ENCODE results near the gene LZTR1. TPM values are rescaled to one million over a fixed set of nuclear protein-coding genes. Genes with fewer than 3 reads are reported as not detected.

LZTR1 gene
- total RNA-seq, 1 experiment from 2014 or later, result 54.3 TPM

GRCh38 chr22:20943104-20943933, 38.8 kb upstream of the LZTR1 start:
- no TSS peak for BruUV-seq (replicated peaks)
- Histone ChIP-seq H3K9me3 (ENCODE audit: low read depth, low read length, poor library complexity, severe bottlenecking) (no peaks in the 10 kb centered on the region), H3K27ac (ENCODE audit: low read depth, low read length, poor library complexity, severe bottlenecking) (no peak overlapping the region), H3K36me3 (ENCODE audit: insufficient read depth, low read length, poor library complexity, severe bottlenecking) (peaks cover 6% of the 10 kb centered on the region), H3K4me3 (ENCODE audit: low read depth, low read length, poor library complexity, severe bottlenecking) (no peak overlapping the region), H3K27me3 (replicated peaks; ENCODE audit: insufficient read depth, low read depth, low read length, poor library complexity) (no peaks in the 10 kb centered on the region), H3K4me1 (ENCODE audit: insufficient read depth, low read length, poor library complexity, severe bottlenecking) (peaks cover 4% of the 10 kb centered on the region)
- TF ChIP-seq CTCF (conservative IDR thresholded peaks at IDR 0.05; ENCODE audit: low read depth, low read length), result no peak
- no peak for TF ChIP-seq EZH2 (IDR thresholded peaks at IDR 0.05; ENCODE audit: borderline replicate concordance, low read depth, low read length, poor library complexity, severe bottlenecking)
- DNase-seq (ENCODE audit: low spot score), result no peak
- POLR2A ChIA-PET (ENCODE audit: low non-redundant PET), result interaction anchor here (0.6 kb wide), 1 partner anchor 15 kb away, joined by 9 read pairs; no protein-coding TSS in a partner anchor
- CTCF ChIA-PET, result no interaction called here
- intact Hi-C loops (cut with micrococcal nuclease; ENCODE audit: unreplicated experiment), result loop anchor here (10.0 kb wide), 2 partner anchors 59 to 139 kb away; no protein-coding TSS in a partner anchor

- POLR2A ChIA-PET (ENCODE audit: low non-redundant PET), result interaction anchor here (0.6 kb wide), 1 partner anchor 14 kb away, joined by 9 read pairs; no protein-coding TSS in a partner anchor
- CTCF ChIA-PET, result no interaction called here
- no peak for TF ChIP-seq EZH2 (IDR thresholded peaks at IDR 0.05; ENCODE audit: borderline replicate concordance, low read depth, low read length, poor library complexity, severe bottlenecking)
- no peak for TF ChIP-seq CTCF (conservative IDR thresholded peaks at IDR 0.05; ENCODE audit: low read depth, low read length)
- H3K4me3 ChIP-seq (ENCODE audit: low read depth, low read length, poor library complexity, severe bottlenecking), result no peak overlapping the region
- peaks cover 6% of the 10 kb centered on the region for H3K36me3 ChIP-seq (ENCODE audit: insufficient read depth, low read length, poor library complexity, severe bottlenecking)
- no peak overlapping the region for H3K27ac ChIP-seq (ENCODE audit: low read depth, low read length, poor library complexity, severe bottlenecking)
- no peaks in the 10 kb centered on the region for H3K4me1 ChIP-seq (ENCODE audit: insufficient read depth, low read length, poor library complexity, severe bottlenecking)
- H3K27me3 ChIP-seq (replicated peaks; ENCODE audit: insufficient read depth, low read depth, low read length, poor library complexity), result no peaks in the 10 kb centered on the region
- intact Hi-C loops (cut with micrococcal nuclease; ENCODE audit: unreplicated experiment), result loop anchor here (10.0 kb wide), 2 partner anchors 59 to 139 kb away; no protein-coding TSS in a partner anchor
- no TSS peak for BruUV-seq (replicated peaks)
- DNase-seq (ENCODE audit: low spot score), result no peak
- no peaks in the 10 kb centered on the region for H3K9me3 ChIP-seq (ENCODE audit: low read depth, low read length, poor library complexity, severe bottlenecking)
These were observed 38.1 kb upstream of the LZTR1 start for GRCh38 chr22:20944042-20944441.

- ChIA-PET CTCF (no interaction called here), POLR2A (ENCODE audit: low non-redundant PET) (no interaction called here)
- Histone ChIP-seq H3K36me3 (ENCODE audit: insufficient read depth, low read length, poor library complexity, severe bottlenecking) (peaks cover 20% of the 10 kb centered on the region), H3K9me3 (ENCODE audit: low read depth, low read length, poor library complexity, severe bottlenecking) (no peaks in the 10 kb centered on the region), H3K27ac (ENCODE audit: low read depth, low read length, poor library complexity, severe bottlenecking) (no peak overlapping the region), H3K4me1 (ENCODE audit: insufficient read depth, low read length, poor library complexity, severe bottlenecking) (no peaks in the 10 kb centered on the region), H3K27me3 (replicated peaks; ENCODE audit: insufficient read depth, low read depth, low read length, poor library complexity) (no peaks in the 10 kb centered on the region), H3K4me3 (ENCODE audit: low read depth, low read length, poor library complexity, severe bottlenecking) (no peak overlapping the region)
- intact Hi-C loops (cut with micrococcal nuclease; ENCODE audit: unreplicated experiment), result loop anchor here (10.0 kb wide), 2 partner anchors 61 to 141 kb away; no protein-coding TSS in a partner anchor
- no TSS peak for BruUV-seq (replicated peaks)
- no peak for DNase-seq (ENCODE audit: low spot score)
- TF ChIP-seq EZH2 (IDR thresholded peaks at IDR 0.05; ENCODE audit: borderline replicate concordance, low read depth, low read length, poor library complexity, severe bottlenecking), result no peak
- no peak for TF ChIP-seq CTCF (conservative IDR thresholded peaks at IDR 0.05; ENCODE audit: low read depth, low read length)
These were observed 36.5 kb upstream of the LZTR1 start for GRCh38 chr22:20945578-20945934.

Data from A673 (cell line).